ENCODE measurements around the gene MMP11.

The MMP11 gene

DNA sequence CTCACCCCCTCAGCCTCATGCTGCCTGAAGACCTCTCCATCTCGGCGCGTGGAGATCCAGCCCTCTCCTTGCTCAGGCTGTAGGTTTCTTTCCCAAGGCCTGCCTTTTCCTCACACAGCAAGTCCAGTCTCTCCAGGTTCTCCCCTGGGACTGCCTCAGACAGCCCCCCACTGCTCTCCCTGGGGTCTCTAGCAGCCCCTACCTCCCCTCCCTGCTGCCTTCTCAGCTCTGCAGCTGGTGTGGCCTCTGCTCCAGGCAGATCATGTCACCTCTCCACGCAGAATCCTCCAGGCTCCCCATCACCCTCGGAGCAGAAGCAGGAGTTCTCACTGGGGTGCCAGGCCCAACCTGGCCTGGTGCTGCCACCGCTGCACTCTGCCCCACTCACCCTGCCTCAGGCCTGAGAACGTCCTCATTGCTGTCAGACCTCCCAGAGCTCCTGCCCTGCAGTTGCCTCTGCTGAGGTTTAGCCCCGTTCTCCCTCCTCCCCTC lies 29.3 kb downstream of the MMP11 start:
- no peak overlapping the region for H3K27ac ChIP-seq
- no peaks in the 10 kb centered on the region for H3K9me3 ChIP-seq
- H3K27me3 ChIP-seq, result no peaks in the 10 kb centered on the region
- intact Hi-C loops (cut with DNase I; ENCODE audit: low total_unique reads), result no loop called here
- peaks cover 63 to 89% (median 79%) of the 10 kb centered on the region in 3 donors for H3K36me3 ChIP-seq
- DNase-seq, result no peak
- no peak for TF ChIP-seq CTCF (IDR thresholded peaks at IDR 0.05)
- no peaks in the 10 kb centered on the region for H3K4me1 ChIP-seq
- H3K4me3 ChIP-seq, result no peak overlapping the region

DNA sequence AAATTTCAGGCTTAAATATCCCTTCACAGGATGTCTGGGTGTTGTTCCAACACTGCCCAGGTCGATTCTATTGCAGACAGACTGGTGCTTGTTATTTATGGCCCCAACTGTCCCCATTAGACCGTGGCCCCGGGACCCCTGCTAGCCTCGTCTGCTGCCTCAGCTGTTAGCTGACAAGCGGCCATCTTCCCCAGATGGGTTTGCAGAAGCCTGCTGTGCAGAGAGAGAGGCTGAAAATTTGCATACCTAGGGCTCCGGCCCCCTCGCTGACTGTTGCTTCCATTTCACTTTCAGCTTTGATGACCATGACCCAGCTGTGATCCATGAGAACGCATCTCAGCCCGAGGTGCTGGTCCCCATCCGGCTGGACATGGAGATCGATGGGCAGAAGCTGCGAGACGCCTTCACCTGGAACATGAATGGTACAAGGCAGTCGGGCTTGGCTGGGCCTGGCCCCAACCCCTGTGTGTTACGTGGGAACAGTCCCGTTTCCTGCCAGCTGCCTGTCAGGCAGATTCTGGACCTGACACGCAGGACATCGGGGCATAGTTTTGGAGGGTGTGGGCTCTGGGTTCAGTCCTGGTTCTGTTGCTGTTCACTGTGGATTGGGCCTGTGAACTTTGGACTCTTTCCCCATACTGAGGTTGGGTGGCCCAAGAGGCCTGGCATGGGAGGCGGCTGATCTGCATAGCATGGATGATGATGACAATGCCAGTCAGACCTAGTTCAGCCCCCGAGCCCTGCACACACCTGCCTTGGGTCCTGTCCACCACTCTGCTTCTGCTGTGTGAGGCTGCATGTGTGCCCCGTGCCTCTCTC lies 30.6 kb downstream of the MMP11 start:
- H3K4me3 ChIP-seq, result no peak overlapping the region
- H3K4me1 ChIP-seq, result no peaks in the 10 kb centered on the region
- intact Hi-C loops (cut with DNase I; ENCODE audit: low total_unique reads), result no loop called here
- no peak for DNase-seq
- no peak for TF ChIP-seq CTCF (IDR thresholded peaks at IDR 0.05)
- no peak overlapping the region for H3K27ac ChIP-seq
- H3K9me3 ChIP-seq, result no peaks in the 10 kb centered on the region
- no peaks in the 10 kb centered on the region for H3K27me3 ChIP-seq
- H3K36me3 ChIP-seq, result peaks cover 66 to 93% (median 76%) of the 10 kb centered on the region in 3 donors

- intact Hi-C loops (cut with DNase I; ENCODE audit: low total_unique reads), result no loop called here
- H3K27ac ChIP-seq, result no peak overlapping the region
- no peak for TF ChIP-seq CTCF (IDR thresholded peaks at IDR 0.05)
- DNase-seq, result no peak
- peaks cover 66 to 98% (median 81%) of the 10 kb centered on the region in 3 donors for H3K36me3 ChIP-seq
- H3K4me1 ChIP-seq, result no peaks in the 10 kb centered on the region
- no peaks in the 10 kb centered on the region for H3K27me3 ChIP-seq
- no peak overlapping the region for H3K4me3 ChIP-seq
- H3K9me3 ChIP-seq, result no peaks in the 10 kb centered on the region
Measured at GRCh38 chr22:23804781-23805291, 32.2 kb downstream of the MMP11 start.

GRCh38 chr22:23806837-23807236 lies 34.2 kb downstream of the MMP11 start:
- no peak for TF ChIP-seq CTCF (IDR thresholded peaks at IDR 0.05)
- Histone ChIP-seq H3K27me3 (no peaks in the 10 kb centered on the region), H3K4me1 (no peaks in the 10 kb centered on the region), H3K4me3 (no peak overlapping the region), H3K9me3 (no peaks in the 10 kb centered on the region), H3K27ac (no peak overlapping the region), H3K36me3 (peaks cover 47 to 98% (median 65%) of the 10 kb centered on the region in 3 donors)
- DNase-seq, result no peak
- intact Hi-C loops (cut with DNase I; ENCODE audit: low total_unique reads), result no loop called here

- intact Hi-C loops (cut with DNase I; ENCODE audit: low total_unique reads), result no loop called here
Measured at GRCh38 chr22:23812378-23812777, 39.7 kb downstream of the MMP11 start.

More at GRCh38 chr22:23812378-23812777, 39.7 kb downstream of the MMP11 start:
- H3K36me3 ChIP-seq, result peaks cover 12 to 77% (median 29%) of the 10 kb centered on the region in 3 donors
- H3K27me3 ChIP-seq, result no peaks in the 10 kb centered on the region
- no peaks in the 10 kb centered on the region for H3K4me1 ChIP-seq
- H3K4me3 ChIP-seq, result no peak overlapping the region
- no peak for TF ChIP-seq CTCF (IDR thresholded peaks at IDR 0.05)
- no peak for DNase-seq
- H3K9me3 ChIP-seq, result no peaks in the 10 kb centered on the region
- no peak overlapping the region for H3K27ac ChIP-seq
